Activated CD8-positive, alpha-beta memory T cell treated with anti-CD3 and anti-CD28 coated beads, Interleukin-2, amount 50 U/mL, for 48 hours (primary cell): ENCODE data around the gene PSMD8.
"Not testable (repeated sequence)": the region's sequence is repeated elsewhere in the genome, so short reads cannot be mapped to it uniquely, and the experiment has no call there.

Source experiments
- DNase-seq: peaks from one replicate; pipeline ENCODE4 v3.0.0-alpha.2; 2020

Gene PSMD8

GRCh38 chr19:38374332-38375097, at the start of gene PSMD8:
PSMD8 (plus strand) TSS chr19:38374571; CDS start chr19:38374602, 31 bp downstream.
- peak; percentile 97 for DNase-seq

- DNase-seq: no peak
Observed at GRCh38 chr19:38326591-38326990, 47.8 kb upstream of the PSMD8 start.

DNA sequence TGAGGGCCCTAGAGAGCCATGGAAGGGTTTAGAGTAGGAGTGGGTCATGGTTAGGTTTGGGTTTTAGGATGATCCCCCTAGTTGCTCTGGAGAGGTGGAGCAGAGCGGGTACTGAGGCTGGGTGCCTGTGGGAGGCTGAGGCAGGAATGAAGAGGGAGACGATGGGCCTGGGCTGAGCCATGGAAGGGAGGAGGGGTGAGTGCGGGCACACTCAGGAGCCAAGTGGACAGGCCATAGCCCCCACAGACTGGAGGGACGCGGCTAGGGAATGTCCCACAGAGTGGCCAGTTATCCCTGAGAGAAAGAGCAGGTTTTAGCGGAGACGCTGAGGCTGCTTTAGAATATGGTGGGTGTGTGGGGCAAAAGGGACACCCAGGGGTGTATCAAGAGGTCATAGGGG, 44.7 kb upstream of the PSMD8 start:
- DNase-seq: no peak

GRCh38 chr19:38331728-38332127, 42.6 kb upstream of the PSMD8 start:
- DNase-seq: no peak

- no peak for DNase-seq
Observed at GRCh38 chr19:38333245-38333644, 41.1 kb upstream of the PSMD8 start.

- peak; percentile 94 for DNase-seq
Observed at GRCh38 chr19:38335949-38336637, 38.3 kb upstream of the PSMD8 start.

DNA sequence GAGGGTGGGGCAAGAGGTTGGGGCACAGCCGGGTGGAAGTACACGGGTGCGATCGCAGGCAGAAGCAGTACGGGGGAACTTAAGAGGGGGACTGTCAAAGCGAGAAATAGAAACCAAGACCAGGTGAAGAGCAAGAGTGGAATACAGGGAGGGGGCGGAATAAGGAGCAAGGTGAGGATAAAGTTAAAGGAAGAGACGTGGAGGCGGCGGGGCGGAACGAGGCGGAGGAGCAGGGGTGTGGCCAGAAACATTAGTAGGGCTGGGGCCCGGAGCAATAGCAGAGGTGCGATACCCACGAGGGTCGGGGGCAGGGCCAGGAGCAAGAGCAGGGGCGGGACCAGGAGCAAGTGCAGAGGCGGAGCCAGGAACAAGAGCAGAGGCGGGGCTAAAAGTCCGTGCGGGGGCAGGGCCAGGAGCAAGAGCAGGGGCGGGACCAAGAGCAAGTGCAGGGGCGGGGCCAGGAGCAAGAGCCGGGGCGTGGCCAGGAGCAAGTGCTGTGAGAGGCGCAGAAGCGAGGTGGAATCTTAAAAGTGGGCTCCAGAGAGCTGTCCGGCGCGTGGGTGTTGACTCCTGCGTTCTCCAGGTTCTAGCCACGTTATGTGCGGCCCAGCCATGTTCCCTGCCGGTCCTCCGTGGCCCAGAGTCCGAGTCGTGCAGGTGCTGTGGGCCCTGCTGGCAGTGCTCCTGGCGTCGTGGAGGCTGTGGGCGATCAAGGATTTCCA, 37.6 kb upstream of the PSMD8 start:
- peak; percentile 93 for DNase-seq

DNA sequence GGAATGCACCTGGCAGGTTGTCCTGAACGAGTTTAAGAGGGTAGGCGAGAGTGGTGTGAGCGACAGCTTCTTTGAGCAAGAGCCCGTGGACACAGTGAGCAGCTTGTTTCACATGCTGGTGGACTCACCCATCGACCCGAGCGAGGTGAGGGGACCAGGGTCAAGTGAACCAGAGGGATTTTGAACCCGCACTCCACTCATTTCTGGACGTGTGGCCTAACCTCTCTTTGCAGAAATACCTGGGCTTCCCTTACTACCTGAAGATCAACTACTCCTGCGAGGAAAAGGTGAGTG, 37.1 kb upstream of the PSMD8 start:
- DNase-seq: no peak

- not testable (repeated sequence) for DNase-seq
Observed at GRCh38 chr19:38339011-38339410, 35.4 kb upstream of the PSMD8 start.

GRCh38 chr19:38340927-38341326, 33.4 kb upstream of the PSMD8 start:
- DNase-seq: no peak

DNA sequence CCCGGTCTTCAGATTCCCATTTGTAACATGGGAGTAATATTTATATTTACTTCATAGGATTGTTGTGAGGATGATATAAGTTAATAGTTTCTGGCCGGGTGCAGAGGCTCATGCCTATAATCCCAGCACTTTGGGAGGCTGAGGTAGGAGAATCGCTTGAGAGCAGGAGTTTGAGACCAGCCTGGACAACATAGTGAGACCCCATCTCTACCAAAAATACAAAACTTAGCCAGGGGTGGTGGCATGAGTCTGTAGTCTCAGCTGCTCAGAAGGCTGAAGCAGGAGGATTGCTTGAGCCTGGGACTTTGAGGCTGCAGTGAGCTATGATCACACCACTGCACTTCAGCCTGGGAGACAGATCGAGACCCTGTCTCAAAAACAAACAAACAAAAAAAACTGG, 27.5 kb upstream of the PSMD8 start:
- no peak for DNase-seq

DNA sequence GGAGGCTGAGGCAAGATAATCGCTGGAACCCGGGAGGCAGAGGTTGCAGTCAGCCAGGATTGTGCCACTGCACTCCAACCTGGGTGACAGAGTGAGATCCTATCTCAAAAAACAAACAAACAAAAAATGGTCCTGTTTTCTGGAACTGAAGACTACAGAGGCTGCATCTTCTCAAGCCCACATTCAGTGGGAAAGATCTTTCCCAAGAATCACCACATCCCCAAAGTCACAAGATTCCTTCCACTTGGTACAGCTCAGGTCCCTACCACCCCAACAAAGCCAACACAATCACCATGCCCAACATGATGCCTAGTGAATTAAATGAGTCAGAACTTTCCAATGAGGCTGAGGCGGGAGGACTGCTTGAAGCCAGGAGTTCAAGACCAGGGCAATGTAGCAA, 23.5 kb upstream of the PSMD8 start:
- DNase-seq: no peak

DNA sequence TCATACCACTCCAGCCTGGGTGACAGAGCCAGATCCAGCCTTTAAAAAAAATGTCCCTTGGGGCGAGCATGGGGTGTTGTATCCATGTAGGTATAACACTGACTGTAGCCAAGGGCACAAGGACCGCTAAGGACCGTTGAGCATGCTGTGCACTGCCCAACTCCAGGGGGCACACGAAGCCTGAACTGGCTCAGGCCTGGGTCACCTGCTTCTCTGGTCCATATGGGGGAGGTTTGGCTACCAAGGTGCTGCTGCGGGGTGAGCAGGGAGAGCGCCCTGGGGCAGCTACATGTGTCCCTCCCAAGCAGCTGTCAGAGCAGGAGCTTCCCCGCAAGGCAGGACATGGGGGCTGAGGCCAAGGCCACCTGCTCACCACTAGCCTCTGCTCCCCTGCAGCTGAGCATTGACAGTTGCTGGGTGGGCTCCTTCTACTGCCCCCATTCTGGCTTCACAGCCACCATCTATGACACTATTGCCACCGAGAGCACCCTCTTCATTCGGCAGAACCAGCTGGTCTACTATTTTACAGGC, 22.4 kb upstream of the PSMD8 start:
- DNase-seq: no peak

- no peak for DNase-seq
Observed at GRCh38 chr19:38352611-38353010, 21.8 kb upstream of the PSMD8 start.

DNA sequence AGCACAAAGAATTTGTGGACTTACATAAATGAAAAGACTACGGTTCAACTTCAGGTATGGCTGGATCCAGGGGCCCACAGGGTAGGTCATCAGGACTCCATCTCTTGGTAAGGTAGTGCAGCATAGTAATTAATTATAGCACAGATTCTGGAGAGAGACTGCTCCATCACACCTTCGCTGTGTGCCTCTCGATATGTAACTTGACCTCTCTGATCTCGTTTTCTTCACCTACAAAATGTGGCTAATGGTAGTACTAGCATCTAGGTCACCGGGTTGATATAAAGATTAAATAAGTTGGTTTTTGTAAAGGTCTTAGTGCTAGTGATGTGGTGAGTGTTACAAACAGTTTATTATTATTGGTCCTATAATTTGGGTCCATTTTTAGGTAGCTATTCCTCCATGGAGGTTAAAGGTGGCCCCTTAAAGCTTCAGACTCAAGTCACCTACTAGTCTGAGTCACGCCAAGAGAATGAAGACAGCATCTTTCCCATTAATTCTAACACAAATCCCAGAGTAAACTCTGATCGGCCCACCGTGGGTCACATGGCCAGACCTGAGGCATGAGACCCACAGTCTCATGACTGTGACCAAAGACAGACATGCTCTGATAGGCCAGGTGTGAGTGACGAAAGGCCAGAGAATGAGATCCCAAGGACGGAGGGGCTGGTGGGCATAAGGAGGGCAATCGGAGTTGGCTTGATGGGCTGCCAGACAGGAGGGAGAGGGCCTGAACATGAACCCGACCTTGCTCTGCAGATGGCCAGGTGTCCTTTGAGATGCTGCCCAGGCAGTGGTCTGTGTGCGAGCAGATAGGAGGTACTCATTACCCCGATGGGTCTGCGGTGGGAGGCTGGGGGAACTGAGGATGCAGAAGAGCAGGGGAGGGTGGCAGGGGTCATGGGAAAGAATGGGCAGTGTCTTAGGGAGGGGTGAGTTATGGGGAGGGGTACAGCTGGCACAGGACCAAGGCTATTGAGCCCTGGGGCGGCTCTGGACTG, 18.3 kb upstream of the PSMD8 start:
- no peak for DNase-seq

GRCh38 chr19:38358071-38358470, 16.3 kb upstream of the PSMD8 start:
- no peak for DNase-seq

DNA sequence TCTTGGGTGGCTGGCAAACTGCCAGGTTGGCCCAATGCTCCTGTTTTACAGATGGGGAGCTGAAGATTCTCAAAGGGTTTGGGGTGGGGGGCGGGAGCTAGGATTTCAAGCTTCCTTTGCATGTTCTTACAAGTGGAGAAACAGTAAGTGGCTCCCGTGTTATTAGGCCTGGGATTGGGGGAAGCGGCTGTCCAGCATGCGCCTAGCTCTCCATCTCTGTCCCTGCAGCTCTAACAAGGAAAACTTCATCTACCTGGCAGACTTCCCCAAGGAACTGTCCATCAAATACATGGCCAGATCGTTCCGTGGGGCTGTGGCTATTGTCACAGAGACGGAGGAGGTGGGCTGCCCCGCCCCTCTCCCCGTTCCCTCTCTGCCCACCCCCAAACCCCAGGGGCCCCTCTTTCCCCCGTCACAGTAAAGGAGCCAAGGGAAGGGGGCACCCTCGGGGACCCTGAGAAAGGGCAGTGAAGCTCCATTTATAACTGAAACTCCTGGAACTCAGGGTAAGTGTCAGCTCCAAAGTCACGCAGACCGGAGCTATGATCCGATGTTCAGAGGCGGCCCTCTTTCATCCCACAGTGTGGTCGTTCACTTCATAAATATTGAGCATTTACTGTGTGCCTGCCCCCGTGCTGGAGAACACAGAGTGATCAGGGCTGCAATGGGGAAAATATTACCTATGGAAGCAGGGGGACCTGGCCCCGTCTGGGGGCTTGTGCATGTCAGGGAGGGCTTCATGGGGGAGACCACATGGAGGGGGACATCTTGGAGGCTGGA, 14.9 kb upstream of the PSMD8 start:
- DNase-seq: no peak

DNA sequence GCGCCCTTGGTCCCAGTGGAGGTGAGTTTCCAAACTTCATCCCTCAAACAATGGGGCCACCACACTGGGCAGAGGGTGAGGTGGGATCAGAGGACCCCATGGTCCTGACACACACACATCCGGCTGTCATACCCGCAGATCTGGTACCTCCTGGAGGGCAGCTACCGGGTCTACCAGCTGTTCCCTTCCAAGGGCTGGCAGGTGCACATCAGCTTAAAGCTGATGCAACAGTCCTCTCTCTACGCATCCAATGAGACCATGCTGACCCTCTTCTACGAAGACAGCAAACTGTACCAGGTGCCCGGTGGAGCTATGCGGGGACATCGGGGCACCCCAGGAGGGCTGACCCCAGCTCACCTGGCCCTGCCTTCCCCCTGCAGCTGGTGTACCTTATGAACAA, 14.0 kb upstream of the PSMD8 start:
- no peak for DNase-seq

GRCh38 chr19:38360839-38361631, 13.3 kb upstream of the PSMD8 start:
- no peak for DNase-seq

GRCh38 chr19:38361633-38362075, 12.7 kb upstream of the PSMD8 start:
- peak; percentile 84 for DNase-seq
